ENCODE data around the gene TNPO2.

The TNPO2 gene

GRCh38 chr19:12664406-12665280 is 59.1 kb downstream of the TNPO2 start:
- no peaks in the 10 kb centered on the region for H3K27me3 ChIP-seq (ENCODE audit: insufficient read depth, poor library complexity, severe bottlenecking)
- no peak for DNase-seq (ENCODE audit: low read depth in 1 of 2, low spot score in 1 of 2)
- TF ChIP-seq POLR2AphosphoS5 (IDR thresholded peaks at IDR 0.05; ENCODE audit: low read depth) (no peak), REST (IDR thresholded peaks at IDR 0.05; ENCODE audit: insufficient replicate concordance, low read depth) (no peak), GABPA (IDR thresholded peaks at IDR 0.05; ENCODE audit: low read depth) (no peak), CTCF (IDR thresholded peaks at IDR 0.05; ENCODE audit: insufficient read depth, low read length) (no peak), SPI1 (IDR thresholded peaks at IDR 0.05; ENCODE audit: borderline replicate concordance, low read depth) (no peak)
- no peak overlapping the region for H3K4me3 ChIP-seq (replicated peaks; ENCODE audit: insufficient read depth, low read length)
- peak overlapping the region; percentile 85 for H3K27ac ChIP-seq (replicated peaks)

GRCh38 chr19:12660980-12661379 is 62.8 kb downstream of the TNPO2 start:
- DNase-seq (ENCODE audit: low read depth in 1 of 2, low spot score in 1 of 2), result no peak
- H3K27ac ChIP-seq (replicated peaks), result no peak overlapping the region
- no peak overlapping the region for H3K4me3 ChIP-seq (replicated peaks; ENCODE audit: insufficient read depth, low read length)
- no peaks in the 10 kb centered on the region for H3K27me3 ChIP-seq (ENCODE audit: insufficient read depth, poor library complexity, severe bottlenecking)
- no peak for TF ChIP-seq POLR2AphosphoS5 (IDR thresholded peaks at IDR 0.05; ENCODE audit: low read depth)
- TF ChIP-seq CTCF (IDR thresholded peaks at IDR 0.05; ENCODE audit: insufficient read depth, low read length), result no peak
- no peak for TF ChIP-seq REST (IDR thresholded peaks at IDR 0.05; ENCODE audit: insufficient replicate concordance, low read depth)
- TF ChIP-seq GABPA (IDR thresholded peaks at IDR 0.05; ENCODE audit: low read depth), result no peak
- TF ChIP-seq SPI1 (IDR thresholded peaks at IDR 0.05; ENCODE audit: borderline replicate concordance, low read depth), result no peak

- Histone ChIP-seq H3K4me3 (replicated peaks; ENCODE audit: insufficient read depth, low read length) (no peak overlapping the region), H3K27ac (replicated peaks) (no peak overlapping the region), H3K27me3 (ENCODE audit: insufficient read depth, poor library complexity, severe bottlenecking) (no peaks in the 10 kb centered on the region)
- DNase-seq (ENCODE audit: low read depth in 1 of 2, low spot score in 1 of 2), result no peak
- TF ChIP-seq GABPA (IDR thresholded peaks at IDR 0.05; ENCODE audit: low read depth) (no peak), REST (IDR thresholded peaks at IDR 0.05; ENCODE audit: insufficient replicate concordance, low read depth) (no peak), SPI1 (IDR thresholded peaks at IDR 0.05; ENCODE audit: borderline replicate concordance, low read depth) (no peak), CTCF (IDR thresholded peaks at IDR 0.05; ENCODE audit: insufficient read depth, low read length) (no peak), POLR2AphosphoS5 (IDR thresholded peaks at IDR 0.05; ENCODE audit: low read depth) (no peak)
Measured at GRCh38 chr19:12657966-12658365, 65.8 kb downstream of the TNPO2 start.
